OCI-LY3 (cell line): ENCODE results near the gene NEIL3.
A peak's percentile ranks its signal among the peaks of the same experiment; 100 is the strongest.

Source experiments
- H2AFZ ChIP-seq: fragments of 200-600, 300-600 bp; shearing (Covaris generic); 2 replicates; pipeline ENCODE4 v1.6.0; 2014; ENCODE audit warnings: antibody characterized with exemption, low read depth, low read length
- H3K27ac ChIP-seq: fragments of 200-600, 300-600 bp; sonication (generic); 2 replicates; pipeline ENCODE4 v1.5.1; 2014; ENCODE audit warnings: mild to moderate bottlenecking, low read length, moderate library complexity, mixed read lengths
- H3K27me3 ChIP-seq: fragments of 200-600, 300-600 bp; sonication (generic); 2 replicates; pipeline ENCODE4 v1.6.1; 2014; ENCODE audit warnings: low read depth, low read length, mixed read lengths
- H3K36me3 ChIP-seq: fragments of 200-600, 300-600 bp; sonication (generic); replicated peaks from 2 replicates; pipeline ENCODE3; 2014; ENCODE audit warnings: low read depth, low read length, mixed read lengths
- H3K4me1 ChIP-seq: fragments of 300-600, 200-600 bp; sonication (generic); 2 replicates; pipeline ENCODE4 v1.6.1; 2014; ENCODE audit warnings: low read length, mixed read lengths
- H3K4me2 ChIP-seq: fragments of 200-600, 300-600 bp; sonication (generic); 2 replicates; pipeline ENCODE4 v1.6.1; 2014; ENCODE audit warnings: low read length, mixed read lengths
- H3K4me3 ChIP-seq: fragments of 300-600, 200-600 bp; sonication (generic); 2 replicates; pipeline ENCODE4 v1.5.1; 2014; ENCODE audit warnings: antibody characterized with exemption, mild to moderate bottlenecking, low read length, moderate library complexity
- H3K79me2 ChIP-seq: fragments of 300-600, 200-600 bp; shearing (Covaris generic); 2 replicates; pipeline ENCODE4 v1.6.1; 2014; ENCODE audit warnings: mild to moderate bottlenecking, low read length, mixed read lengths
- H3K9ac ChIP-seq: fragments of 300-600, 200-600 bp; shearing (Covaris generic); 2 replicates; pipeline ENCODE4 v1.6.0; 2014; ENCODE audit warnings: mild to moderate bottlenecking, low read length, moderate library complexity
- H3K9me3 ChIP-seq: fragments of 200-600, 300-600 bp; shearing (Covaris generic); 2 replicates; pipeline ENCODE4 v1.6.1; 2014; ENCODE audit warnings: low read length, mixed read lengths; ENCODE audit not compliant: insufficient read depth
- H4K20me1 ChIP-seq: fragments of 200-600, 300-600 bp; sonication (generic); 2 replicates; pipeline ENCODE4 v1.6.1; 2016; ENCODE audit warnings: low read length, mixed read lengths; ENCODE audit not compliant: insufficient read depth
- EZH2phosphoT487 ChIP-seq: fragments of 200-600 bp; shearing (Covaris generic); IDR thresholded peaks from 2 replicates; pipeline ENCODE4 v1.6.1; 2018; ENCODE audit warnings: antibody characterized with exemption, mixed run types, low read depth
- TF ChIP-seq, protein P1 (sequence below): fragments of 200-600, 300-600 bp; sonication (generic); IDR thresholded peaks from 2 replicates; pipeline ENCODE4 v1.5.1; 2014; ENCODE audit warnings: antibody characterized with exemption, low read length, low read depth

NEIL3 gene

DNA sequence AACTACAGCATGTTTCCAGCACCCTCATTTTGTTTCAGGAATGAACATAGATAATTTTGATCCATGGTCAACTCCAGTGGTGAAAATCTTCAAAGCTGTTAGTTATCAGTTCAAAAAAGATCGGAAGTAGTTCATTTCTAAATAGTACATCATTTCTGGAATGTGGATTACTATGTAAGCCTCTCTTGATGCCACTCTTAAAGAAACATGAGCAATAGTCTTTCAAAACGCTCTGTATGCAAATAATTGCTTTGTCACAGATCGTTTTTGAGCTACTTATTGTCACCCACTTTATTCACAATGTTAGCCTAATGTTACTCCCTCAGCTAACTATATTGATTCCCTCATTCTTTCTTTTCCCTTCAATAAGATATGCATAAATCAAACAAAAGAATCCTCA lies 65.7 kb downstream of the NEIL3 start:
- Histone ChIP-seq H3K4me1 (no peaks in the 10 kb centered on the region), H3K9me3 (no peaks in the 10 kb centered on the region), H3K4me3 (no peak overlapping the region), H3K79me2 (no peaks in the 10 kb centered on the region), H3K4me2 (no peak overlapping the region), H3K27me3 (no peaks in the 10 kb centered on the region; the same call in 1 of the 2 replicates), H3K27ac (no peak overlapping the region), H4K20me1 (no peaks in the 10 kb centered on the region), H2AFZ (no peak overlapping the region), H3K36me3 (no peaks in the 10 kb centered on the region), H3K9ac (no peak overlapping the region)
- TF ChIP-seq EZH2phosphoT487: no peak
- TF ChIP-seq, protein P1, sequence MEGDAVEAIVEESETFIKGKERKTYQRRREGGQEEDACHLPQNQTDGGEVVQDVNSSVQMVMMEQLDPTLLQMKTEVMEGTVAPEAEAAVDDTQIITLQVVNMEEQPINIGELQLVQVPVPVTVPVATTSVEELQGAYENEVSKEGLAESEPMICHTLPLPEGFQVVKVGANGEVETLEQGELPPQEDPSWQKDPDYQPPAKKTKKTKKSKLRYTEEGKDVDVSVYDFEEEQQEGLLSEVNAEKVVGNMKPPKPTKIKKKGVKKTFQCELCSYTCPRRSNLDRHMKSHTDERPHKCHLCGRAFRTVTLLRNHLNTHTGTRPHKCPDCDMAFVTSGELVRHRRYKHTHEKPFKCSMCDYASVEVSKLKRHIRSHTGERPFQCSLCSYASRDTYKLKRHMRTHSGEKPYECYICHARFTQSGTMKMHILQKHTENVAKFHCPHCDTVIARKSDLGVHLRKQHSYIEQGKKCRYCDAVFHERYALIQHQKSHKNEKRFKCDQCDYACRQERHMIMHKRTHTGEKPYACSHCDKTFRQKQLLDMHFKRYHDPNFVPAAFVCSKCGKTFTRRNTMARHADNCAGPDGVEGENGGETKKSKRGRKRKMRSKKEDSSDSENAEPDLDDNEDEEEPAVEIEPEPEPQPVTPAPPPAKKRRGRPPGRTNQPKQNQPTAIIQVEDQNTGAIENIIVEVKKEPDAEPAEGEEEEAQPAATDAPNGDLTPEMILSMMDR: no peak

DNA sequence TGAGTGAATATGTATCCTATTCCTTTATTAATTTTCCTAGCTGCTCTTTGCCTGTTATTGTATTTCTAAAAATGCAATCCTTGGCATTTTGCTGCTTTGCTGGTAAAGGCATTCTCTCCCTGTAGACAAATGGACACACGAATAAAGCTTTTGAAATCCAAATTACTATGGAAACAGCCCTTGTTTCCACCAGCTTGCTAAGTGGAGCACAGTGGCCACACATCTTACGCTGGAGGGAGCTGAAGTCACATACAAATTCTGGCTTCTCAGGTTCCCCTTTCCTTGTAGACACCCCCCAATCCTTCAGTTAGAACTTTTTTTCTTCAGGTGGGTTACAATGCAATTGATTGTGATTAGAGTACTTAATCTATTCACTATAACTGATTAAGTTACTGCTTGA lies 66.3 kb downstream of the NEIL3 start:
- Histone ChIP-seq H3K27me3 (no peaks in the 10 kb centered on the region; the same call in 1 of the 2 replicates), H3K9me3 (no peaks in the 10 kb centered on the region), H4K20me1 (no peaks in the 10 kb centered on the region), H3K27ac (no peak overlapping the region), H3K79me2 (no peaks in the 10 kb centered on the region), H3K4me3 (no peak overlapping the region), H2AFZ (no peak overlapping the region), H3K36me3 (no peaks in the 10 kb centered on the region), H3K9ac (no peak overlapping the region), H3K4me1 (no peaks in the 10 kb centered on the region), H3K4me2 (no peak overlapping the region)
- TF ChIP-seq EZH2phosphoT487: no peak
- TF ChIP-seq, protein P1: peak; percentile 50

- no peaks in the 10 kb centered on the region for H3K36me3 ChIP-seq
- H3K9me3 ChIP-seq: no peaks in the 10 kb centered on the region
- H3K4me2 ChIP-seq: no peak overlapping the region
- no peaks in the 10 kb centered on the region for H4K20me1 ChIP-seq
- H3K4me3 ChIP-seq: no peak overlapping the region
- H2AFZ ChIP-seq: no peak overlapping the region
- H3K79me2 ChIP-seq: no peaks in the 10 kb centered on the region
- no peak overlapping the region for H3K27ac ChIP-seq
- TF ChIP-seq EZH2phosphoT487: no peak
- TF ChIP-seq, protein P1: 0 out of 2 replicates have a peak, but pooled peaks have one; percentile 26
- no peaks in the 10 kb centered on the region; the same call in 1 of the 2 replicates for H3K27me3 ChIP-seq
- no peak overlapping the region for H3K9ac ChIP-seq
- peaks cover 11% of the 10 kb centered on the region for H3K4me1 ChIP-seq
Observed at GRCh38 chr4:177380730-177381287, 71.1 kb downstream of the NEIL3 start.

- no peaks in the 10 kb centered on the region for H3K9me3 ChIP-seq
- H3K4me3 ChIP-seq: no peak overlapping the region
- H3K9ac ChIP-seq: no peak overlapping the region
- H3K27me3 ChIP-seq: no peaks in the 10 kb centered on the region
- no peak overlapping the region for H3K4me2 ChIP-seq
- H3K36me3 ChIP-seq: no peaks in the 10 kb centered on the region
- H2AFZ ChIP-seq: no peak overlapping the region
- H4K20me1 ChIP-seq: no peaks in the 10 kb centered on the region
- H3K27ac ChIP-seq: no peak overlapping the region
- TF ChIP-seq, protein P1: no peak
- TF ChIP-seq EZH2phosphoT487: no peak
- H3K4me1 ChIP-seq: peaks cover 11% of the 10 kb centered on the region
- H3K79me2 ChIP-seq: no peaks in the 10 kb centered on the region
Observed at GRCh38 chr4:177381762-177382310, 72.2 kb downstream of the NEIL3 start.
